ENCODE data around the gene MLXIP. TPM values are rescaled to one million over a fixed set of nuclear protein-coding genes. Genes with fewer than 3 reads are reported as not detected.
A peak's percentile ranks its signal among the peaks of the same experiment; 100 is the strongest.
"Not testable (repeated sequence)": the region's sequence is repeated elsewhere in the genome, so short reads cannot be mapped to it uniquely, and the experiment has no call there.

Gene MLXIP
- total RNA-seq, 1 donor from 2014 or later = 54.5 TPM

GRCh38 chr12:122099856-122100255, 21.3 kb downstream of the MLXIP start:
- TF ChIP-seq, protein P1, sequence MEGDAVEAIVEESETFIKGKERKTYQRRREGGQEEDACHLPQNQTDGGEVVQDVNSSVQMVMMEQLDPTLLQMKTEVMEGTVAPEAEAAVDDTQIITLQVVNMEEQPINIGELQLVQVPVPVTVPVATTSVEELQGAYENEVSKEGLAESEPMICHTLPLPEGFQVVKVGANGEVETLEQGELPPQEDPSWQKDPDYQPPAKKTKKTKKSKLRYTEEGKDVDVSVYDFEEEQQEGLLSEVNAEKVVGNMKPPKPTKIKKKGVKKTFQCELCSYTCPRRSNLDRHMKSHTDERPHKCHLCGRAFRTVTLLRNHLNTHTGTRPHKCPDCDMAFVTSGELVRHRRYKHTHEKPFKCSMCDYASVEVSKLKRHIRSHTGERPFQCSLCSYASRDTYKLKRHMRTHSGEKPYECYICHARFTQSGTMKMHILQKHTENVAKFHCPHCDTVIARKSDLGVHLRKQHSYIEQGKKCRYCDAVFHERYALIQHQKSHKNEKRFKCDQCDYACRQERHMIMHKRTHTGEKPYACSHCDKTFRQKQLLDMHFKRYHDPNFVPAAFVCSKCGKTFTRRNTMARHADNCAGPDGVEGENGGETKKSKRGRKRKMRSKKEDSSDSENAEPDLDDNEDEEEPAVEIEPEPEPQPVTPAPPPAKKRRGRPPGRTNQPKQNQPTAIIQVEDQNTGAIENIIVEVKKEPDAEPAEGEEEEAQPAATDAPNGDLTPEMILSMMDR (IDR thresholded peaks at IDR 0.05) = no peak
- H3K27ac Mint-ChIP-seq (ENCODE audit: unreplicated experiment) = no peak overlapping the region
- H3K4me3 Mint-ChIP-seq (ENCODE audit: unreplicated experiment) = no peak overlapping the region
- H3K27me3 Mint-ChIP-seq (ENCODE audit: unreplicated experiment) = no peaks in the 10 kb centered on the region
- no peak for DNase-seq (ENCODE audit: extremely low spot score, unreplicated experiment)
- H3K4me1 Mint-ChIP-seq (ENCODE audit: unreplicated experiment) = peaks cover 50% of the 10 kb centered on the region
- peaks cover 3% of the 10 kb centered on the region for H3K9me3 Mint-ChIP-seq (ENCODE audit: unreplicated experiment)
- H3K36me3 Mint-ChIP-seq (ENCODE audit: unreplicated experiment) = peaks cover 2% of the 10 kb centered on the region

- DNase-seq (ENCODE audit: extremely low spot score, unreplicated experiment) = no peak
- Mint-ChIP-seq H3K27me3 (ENCODE audit: unreplicated experiment) (no peaks in the 10 kb centered on the region), H3K9me3 (ENCODE audit: unreplicated experiment) (peaks cover 3% of the 10 kb centered on the region), H3K36me3 (ENCODE audit: unreplicated experiment) (peaks cover 2% of the 10 kb centered on the region), H3K4me3 (ENCODE audit: unreplicated experiment) (no peak overlapping the region), H3K4me1 (ENCODE audit: unreplicated experiment) (peaks cover 48% of the 10 kb centered on the region), H3K27ac (ENCODE audit: unreplicated experiment) (no peak overlapping the region)
- TF ChIP-seq, protein P1 (IDR thresholded peaks at IDR 0.05) = no peak
These were observed 22.0 kb downstream of the MLXIP start for GRCh38 chr12:122100568-122100967.

- H3K27me3 Mint-ChIP-seq (ENCODE audit: unreplicated experiment) = no peaks in the 10 kb centered on the region
- peaks cover 6% of the 10 kb centered on the region for H3K36me3 Mint-ChIP-seq (ENCODE audit: unreplicated experiment)
- peaks cover 42% of the 10 kb centered on the region for H3K4me1 Mint-ChIP-seq (ENCODE audit: unreplicated experiment)
- TF ChIP-seq, protein P1 (IDR thresholded peaks at IDR 0.05) = no peak
- H3K9me3 Mint-ChIP-seq (ENCODE audit: unreplicated experiment) = peaks cover 3% of the 10 kb centered on the region
- H3K27ac Mint-ChIP-seq (ENCODE audit: unreplicated experiment) = no peak overlapping the region
- no peak overlapping the region for H3K4me3 Mint-ChIP-seq (ENCODE audit: unreplicated experiment)
- DNase-seq (ENCODE audit: extremely low spot score, unreplicated experiment) = no peak
These were observed 23.8 kb downstream of the MLXIP start for GRCh38 chr12:122102331-122102730.

DNA sequence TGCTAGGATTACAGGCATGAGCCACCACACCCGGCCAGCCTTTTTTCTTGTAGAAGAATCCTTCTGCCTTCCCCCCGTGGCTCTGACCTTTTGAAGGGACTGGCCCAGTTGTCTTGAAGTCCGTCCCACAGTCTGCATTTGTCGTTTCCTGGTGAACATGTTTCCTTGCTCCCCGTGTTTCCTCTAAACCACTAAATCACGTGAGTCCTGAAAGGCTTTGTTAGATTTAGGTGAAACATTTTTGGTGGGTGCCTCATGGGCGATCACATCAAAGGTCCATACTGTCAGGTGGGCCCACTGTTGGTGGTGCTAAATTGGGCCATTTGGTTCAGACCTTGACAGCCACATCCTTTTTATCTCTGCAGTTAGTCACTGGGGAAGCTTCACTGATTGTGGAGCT, 26.3 kb downstream of the MLXIP start:
- peaks cover 6% of the 10 kb centered on the region for H3K36me3 Mint-ChIP-seq (ENCODE audit: unreplicated experiment)

GRCh38 chr12:122105496-122105895, 26.9 kb downstream of the MLXIP start:
- not testable (repeated sequence) for H3K27me3 Mint-ChIP-seq (ENCODE audit: unreplicated experiment); H3K27ac Mint-ChIP-seq (ENCODE audit: unreplicated experiment)

More for the DNA sequence above, 26.3 kb downstream of the MLXIP start:
- DNase-seq (ENCODE audit: extremely low spot score, unreplicated experiment) = no peak
- Mint-ChIP-seq H3K27ac (ENCODE audit: unreplicated experiment) (no peak overlapping the region), H3K27me3 (ENCODE audit: unreplicated experiment) (no peaks in the 10 kb centered on the region), H3K9me3 (ENCODE audit: unreplicated experiment) (peaks cover 3% of the 10 kb centered on the region), H3K4me3 (ENCODE audit: unreplicated experiment) (no peak overlapping the region), H3K4me1 (ENCODE audit: unreplicated experiment) (peaks cover 39% of the 10 kb centered on the region)
- TF ChIP-seq, protein P1 (IDR thresholded peaks at IDR 0.05) = no peak

GRCh38 chr12:122106843-122107242, 28.3 kb downstream of the MLXIP start:
- peak overlapping the region; percentile 31 for H3K27ac Mint-ChIP-seq (ENCODE audit: unreplicated experiment)
- H3K36me3 Mint-ChIP-seq (ENCODE audit: unreplicated experiment) = peaks cover 6% of the 10 kb centered on the region
- H3K9me3 Mint-ChIP-seq (ENCODE audit: unreplicated experiment) = peaks cover 3% of the 10 kb centered on the region
- TF ChIP-seq, protein P1 (IDR thresholded peaks at IDR 0.05) = no peak
- H3K4me1 Mint-ChIP-seq (ENCODE audit: unreplicated experiment) = peaks cover 33% of the 10 kb centered on the region
- H3K27me3 Mint-ChIP-seq (ENCODE audit: unreplicated experiment) = no peaks in the 10 kb centered on the region
- H3K4me3 Mint-ChIP-seq (ENCODE audit: unreplicated experiment) = no peak overlapping the region
- no peak for DNase-seq (ENCODE audit: extremely low spot score, unreplicated experiment)

More at GRCh38 chr12:122105496-122105895, 26.9 kb downstream of the MLXIP start:
- peaks cover 36% of the 10 kb centered on the region for H3K4me1 Mint-ChIP-seq (ENCODE audit: unreplicated experiment)
- H3K4me3 Mint-ChIP-seq (ENCODE audit: unreplicated experiment); H3K9me3 Mint-ChIP-seq (ENCODE audit: unreplicated experiment); H3K36me3 Mint-ChIP-seq (ENCODE audit: unreplicated experiment); DNase-seq (ENCODE audit: extremely low spot score, unreplicated experiment): not testable (repeated sequence)
